Measurements from ENCODE around the gene TMTC2.

The TMTC2 gene

GRCh38 chr12:82893896-82894295, 207.2 kb downstream of the TMTC2 start:
- DNase-seq: no peak

DNA sequence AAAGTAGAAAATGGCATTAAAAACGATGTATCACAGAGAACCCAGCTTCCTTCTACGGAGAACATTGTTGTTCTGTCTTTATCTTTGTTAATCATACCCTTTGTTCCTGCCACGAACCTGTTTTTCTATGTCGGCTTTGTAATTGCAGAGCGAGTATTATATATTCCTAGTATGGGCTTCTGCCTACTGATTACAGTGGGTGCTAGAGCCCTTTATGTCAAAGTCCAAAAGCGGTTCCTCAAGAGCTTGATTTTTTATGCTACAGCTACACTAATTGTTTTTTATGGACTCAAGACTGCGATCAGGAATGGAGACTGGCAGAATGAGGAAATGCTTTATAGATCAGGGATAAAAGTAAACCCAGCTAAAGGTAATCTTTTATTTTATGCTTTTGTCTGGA, 209.6 kb downstream of the TMTC2 start:
- DNase-seq: no peak

GRCh38 chr12:82896979-82897378, 210.3 kb downstream of the TMTC2 start:
- DNase-seq: no peak

GRCh38 chr12:82898441-82898840, 211.7 kb downstream of the TMTC2 start:
- DNase-seq: no peak

GRCh38 chr12:82904219-82904790, 217.6 kb downstream of the TMTC2 start:
- no peak for DNase-seq

DNA sequence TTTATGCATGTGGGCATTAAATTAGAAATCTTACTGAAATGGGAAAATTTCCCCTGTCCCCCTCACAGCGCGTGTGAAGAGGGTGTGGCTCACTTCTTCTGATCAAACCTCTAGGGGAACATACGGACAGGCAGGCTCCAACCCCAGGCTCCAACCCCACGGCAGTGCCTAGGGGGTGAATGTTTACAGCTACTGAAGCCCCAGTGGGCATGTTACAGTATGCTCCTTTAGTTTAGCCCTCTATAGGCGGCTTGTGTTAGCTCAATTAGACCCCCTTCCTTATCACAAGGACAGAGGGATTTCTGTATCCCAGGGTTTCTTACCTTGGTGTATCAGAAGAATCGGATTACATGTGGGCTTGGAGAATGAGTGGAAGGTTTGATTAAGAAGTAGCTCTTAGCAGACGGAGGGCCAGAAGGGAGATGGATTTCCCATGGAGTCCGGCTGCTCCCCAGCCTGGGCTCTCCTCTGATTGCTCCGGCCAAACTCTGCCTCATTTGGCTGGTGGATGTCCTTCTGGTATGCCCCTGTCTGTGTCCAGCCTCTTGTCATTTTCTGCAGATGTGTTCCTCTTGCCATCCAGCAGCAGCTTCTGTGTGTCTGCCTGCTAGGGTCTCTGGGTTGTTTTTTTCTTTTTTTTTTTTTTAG, 223.7 kb downstream of the TMTC2 start:
- no peak for DNase-seq

- DNase-seq: no peak
Observed at GRCh38 chr12:82912406-82912805, 225.7 kb downstream of the TMTC2 start.

DNA sequence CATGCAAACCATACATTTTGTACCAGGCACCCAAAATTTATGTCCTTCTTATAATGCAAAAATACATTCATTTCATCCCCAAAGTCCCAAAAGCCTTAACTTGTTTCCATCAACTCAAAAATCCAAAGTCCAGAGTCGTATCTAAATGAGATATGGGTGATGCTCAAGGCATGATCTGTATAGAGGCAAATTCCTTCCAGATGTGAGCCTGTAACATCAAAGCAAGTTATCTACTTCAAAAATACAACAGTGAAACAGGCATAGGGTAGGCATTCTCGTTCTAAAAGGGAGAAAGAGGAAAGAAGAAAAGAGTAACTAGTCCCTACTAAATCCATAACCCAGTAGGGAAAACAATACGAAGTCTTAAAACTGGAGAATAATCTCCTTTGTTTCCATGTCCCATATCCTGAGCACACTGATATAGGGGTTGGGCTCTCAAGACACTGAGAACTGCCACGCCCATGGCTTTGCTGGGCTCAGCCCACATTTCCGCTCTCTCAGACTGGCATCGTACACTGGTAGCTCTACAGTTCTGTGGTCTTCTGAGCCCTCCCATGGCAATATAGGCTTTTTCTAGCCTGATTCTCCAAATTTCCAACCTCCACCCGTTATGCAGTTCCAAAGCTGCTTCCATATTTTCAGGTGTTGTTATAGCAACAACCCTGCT, 232.8 kb downstream of the TMTC2 start:
- DNase-seq: no peak

- DNase-seq: no peak
Observed at GRCh38 chr12:82923935-82924334, 237.2 kb downstream of the TMTC2 start.

DNA sequence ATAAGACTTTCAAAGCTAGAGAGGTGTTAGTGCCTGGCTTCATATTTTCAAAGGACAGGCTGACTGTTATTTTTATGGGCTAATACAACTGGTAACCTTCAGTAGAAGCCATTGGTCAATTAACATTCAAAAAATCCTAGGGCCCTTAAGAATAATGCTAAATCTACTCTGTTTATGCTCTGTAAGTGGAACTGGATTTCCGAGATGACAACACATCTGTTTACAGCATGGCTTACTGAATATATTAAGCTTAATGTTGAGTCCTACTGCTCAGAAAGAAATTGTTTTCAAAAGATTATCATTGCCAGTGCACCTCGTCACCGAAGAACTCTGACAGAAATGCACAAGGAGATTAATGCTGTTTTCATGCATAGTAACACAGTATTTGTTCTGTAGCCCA, 239.9 kb downstream of the TMTC2 start:
- DNase-seq: no peak

- no peak for DNase-seq
Observed at GRCh38 chr12:82930301-82930700, 243.6 kb downstream of the TMTC2 start.

DNA sequence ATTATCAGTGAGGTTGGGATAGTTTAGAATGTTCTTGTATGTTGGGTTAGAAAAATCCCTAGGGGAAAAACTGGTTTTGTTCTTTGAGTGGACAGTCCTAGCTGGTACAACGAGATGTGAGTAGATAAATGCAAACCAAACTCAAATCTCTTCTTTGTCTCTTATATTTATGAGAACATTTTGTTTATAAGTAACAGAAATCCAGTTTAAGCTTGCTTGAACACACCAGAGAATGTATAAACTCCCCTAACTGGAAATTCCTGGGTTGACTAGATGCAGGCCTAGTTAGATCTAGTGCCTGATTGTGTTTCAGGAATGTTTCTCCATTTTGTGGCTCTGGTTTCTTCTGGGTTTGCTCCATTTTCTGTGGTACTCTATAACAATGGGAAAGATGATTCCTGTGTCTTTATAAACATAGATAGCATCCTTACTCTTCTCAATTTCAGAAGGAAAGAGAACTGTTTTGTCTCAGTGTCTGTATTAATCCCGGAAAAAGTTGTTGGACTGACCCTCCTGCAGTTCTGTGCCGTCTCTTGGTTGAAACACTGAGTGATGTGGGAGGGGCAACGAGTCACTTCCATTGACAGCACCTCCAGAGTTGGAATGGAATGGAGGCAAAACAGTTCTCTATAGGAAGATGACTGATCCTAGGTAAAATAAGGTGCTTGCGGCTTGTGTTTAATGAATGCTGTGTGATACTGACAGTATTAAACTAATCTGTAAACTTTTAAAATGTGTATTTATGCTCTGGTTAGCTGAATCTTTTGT, 244.8 kb downstream of the TMTC2 start:
- DNase-seq: no peak

GRCh38 chr12:82937151-82937550, 250.4 kb downstream of the TMTC2 start:
- DNase-seq: no peak

GRCh38 chr12:82942521-82942920, 255.8 kb downstream of the TMTC2 start:
- DNase-seq: no peak

- DNase-seq: no peak
Observed at GRCh38 chr12:82942991-82943401, 256.3 kb downstream of the TMTC2 start.

DNA sequence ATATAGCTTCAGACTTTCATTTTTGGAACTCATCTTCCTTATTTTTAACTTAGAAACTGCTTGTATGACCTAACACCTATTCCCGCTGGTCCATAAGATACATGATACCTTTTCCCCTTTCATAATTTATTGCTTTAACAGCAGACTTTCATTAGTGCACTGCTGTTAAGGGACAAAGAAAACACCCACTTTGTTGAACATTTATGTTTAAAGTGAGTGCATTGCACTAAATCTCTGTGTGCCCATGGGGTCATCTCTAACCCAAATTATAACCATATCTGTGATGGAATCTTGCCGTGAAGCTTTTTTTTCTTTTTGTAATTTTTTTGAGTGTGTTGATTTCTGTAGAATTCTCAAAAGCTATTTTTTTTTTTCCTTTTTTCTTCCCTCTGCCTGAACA, 261.8 kb downstream of the TMTC2 start:
- DNase-seq: no peak

- no peak for DNase-seq
Observed at GRCh38 chr12:82950356-82950755, 263.6 kb downstream of the TMTC2 start.

- no peak for DNase-seq
Observed at GRCh38 chr12:82952946-82953345, 266.2 kb downstream of the TMTC2 start.

GRCh38 chr12:82953397-82953796, 266.7 kb downstream of the TMTC2 start:
- no peak for DNase-seq

GRCh38 chr12:82954064-82954463, 267.4 kb downstream of the TMTC2 start:
- DNase-seq: no peak

- no peak for DNase-seq
Observed at GRCh38 chr12:82954572-82954971, 267.9 kb downstream of the TMTC2 start.

- no peak for DNase-seq
Observed at GRCh38 chr12:82955043-82955442, 268.3 kb downstream of the TMTC2 start.

GRCh38 chr12:82958966-82959365, 272.3 kb downstream of the TMTC2 start:
- DNase-seq: no peak

GRCh38 chr12:82959821-82960220, 273.1 kb downstream of the TMTC2 start:
- DNase-seq: no peak

All from GDM1 (cell line).